Cardiac muscle cell (in vitro differentiated cells and primary cell): ENCODE measurements around the gene LNX2. TPM values are rescaled to one million over a fixed set of nuclear protein-coding genes. Genes with fewer than 3 reads are reported as not detected.

Experiments
- DNase-seq, 2 donors: peaks; one replicate each; pipeline versions ENCODE4 v3.0.0 to v3.0.0-alpha.2; 2010 to 2017; ENCODE audit warnings: low read depth in 1 of 2, low spot score in 1 of 2
- H3K27ac ChIP-seq: fragments of 200-600 bp; sonication (generic); 2 replicates; pipeline ENCODE4 v1.5.1; 2016
- H3K27me3 ChIP-seq: fragments of 200-600 bp; sonication (generic); 2 replicates; pipeline ENCODE4 v1.6.0; 2016; ENCODE audit warnings: control low read depth
- H3K36me3 ChIP-seq: fragments of 200-600 bp; sonication (generic); 2 replicates; pipeline ENCODE4 v1.5.1; 2016; ENCODE audit warnings: control low read depth
- H3K4me1 ChIP-seq: fragments of 200-600 bp; sonication (generic); 2 replicates; pipeline ENCODE4 v1.8.1; 2017; ENCODE audit warnings: low read depth, mild to moderate bottlenecking, mixed run types
- H3K4me3 ChIP-seq: fragments of 200-600 bp; sonication (generic); 2 replicates; pipeline ENCODE4 v1.5.1; 2016; ENCODE audit warnings: mild to moderate bottlenecking
- H3K9me3 ChIP-seq: fragments of 200-600 bp; sonication (generic); 2 replicates; pipeline ENCODE4 v1.5.1; 2017; ENCODE audit warnings: low read depth, mild to moderate bottlenecking, control low read depth
- CTCF ChIP-seq: IDR thresholded peaks from 2 replicates; pipeline ENCODE4 v1.5.1; 2012; ENCODE audit warnings: low read depth, mild to moderate bottlenecking, low read length
- polyA plus RNA-seq: library from polyadenylated mRNA; unstranded; fragments of >200 nt; fragmentation: Nextera tagmentation; extraction: Ambion mirVana; gene quantifications from 2 replicates; pipeline ENCODE4 v1.2.1, GENCODE V29; 2016
- total RNA-seq: library from RNA; depleted of rRNA; stranded (reverse); fragments of >200 nt; gene quantifications from 2 replicates; pipeline ENCODE4 v1.2.3, GENCODE V29; 2016

Gene LNX2
- total and polyA plus RNA-seq, 2 experiments from 2014 or later: 7.1 to 11.6 TPM

- DNase-seq: no peak
- no peak for TF ChIP-seq CTCF
- Histone ChIP-seq H3K4me1 (no peaks in the 10 kb centered on the region), H3K27me3 (no peaks in the 10 kb centered on the region), H3K4me3 (no peak overlapping the region), H3K36me3 (no peaks in the 10 kb centered on the region), H3K9me3 (no peaks in the 10 kb centered on the region), H3K27ac (no peak overlapping the region)
These were observed 95.1 kb downstream of the LNX2 start for GRCh38 chr13:27524981-27525975.

- TF ChIP-seq CTCF: no peak
- H3K36me3 ChIP-seq: no peaks in the 10 kb centered on the region
- no peaks in the 10 kb centered on the region for H3K9me3 ChIP-seq
These were observed 96.8 kb downstream of the LNX2 start for GRCh38 chr13:27523346-27524073.

GRCh38 chr13:27522847-27523246 lies 97.5 kb downstream of the LNX2 start:
- Histone ChIP-seq H3K4me3 (no peak overlapping the region), H3K36me3 (no peaks in the 10 kb centered on the region), H3K27ac (no peak overlapping the region), H3K27me3 (peaks cover 8% of the 10 kb centered on the region), H3K9me3 (no peaks in the 10 kb centered on the region), H3K4me1 (no peaks in the 10 kb centered on the region)
- no peak for TF ChIP-seq CTCF
- no peak for DNase-seq

More at GRCh38 chr13:27523346-27524073, 96.8 kb downstream of the LNX2 start:
- peak in 1 of 2 donors; percentile 6 for DNase-seq
- Histone ChIP-seq H3K27ac (no peak overlapping the region), H3K4me1 (no peaks in the 10 kb centered on the region), H3K27me3 (peaks cover 5% of the 10 kb centered on the region), H3K4me3 (no peak overlapping the region)

- Histone ChIP-seq H3K36me3 (no peaks in the 10 kb centered on the region), H3K4me1 (no peaks in the 10 kb centered on the region), H3K27ac (no peak overlapping the region), H3K4me3 (no peak overlapping the region), H3K9me3 (no peaks in the 10 kb centered on the region), H3K27me3 (peaks cover 8% of the 10 kb centered on the region)
- DNase-seq: no peak
- no peak for TF ChIP-seq CTCF
These were observed 104.2 kb downstream of the LNX2 start for GRCh38 chr13:27516103-27516502.

GRCh38 chr13:27510082-27510481 lies 110.2 kb downstream of the LNX2 start:
- no peaks in the 10 kb centered on the region for H3K27me3 ChIP-seq

More at GRCh38 chr13:27510082-27510481, 110.2 kb downstream of the LNX2 start:
- no peak for DNase-seq
- Histone ChIP-seq H3K27ac (no peak overlapping the region), H3K36me3 (no peaks in the 10 kb centered on the region), H3K9me3 (no peaks in the 10 kb centered on the region), H3K4me3 (no peak overlapping the region), H3K4me1 (no peaks in the 10 kb centered on the region)
- TF ChIP-seq CTCF: no peak
